ENCODE measurements around the gene ATP6V1D.

Gene ATP6V1D

GRCh38 chr14:67393689-67394088 lies 34.1 kb upstream of the ATP6V1D start:
- Histone ChIP-seq H3K9me3 (replicated peaks in 1 of 2; ENCODE audit: control insufficient read depth in 2 of 2, insufficient read depth in 1 of 2, low read depth in 1 of 2, low read length in 2 of 2) (no peaks in the 10 kb centered on the region), H2AK5ac (ENCODE audit: low read depth, low read length) (no peak overlapping the region), H4K8ac (ENCODE audit: low read depth, low read length) (no peak overlapping the region), H4K91ac (ENCODE audit: low read depth, low read length, poor library complexity) (no peak overlapping the region), H3K79me1 (ENCODE audit: low read depth, low read length) (no peaks in the 10 kb centered on the region), H2AFZ (ENCODE audit: low read length) (no peak overlapping the region), H2BK5ac (ENCODE audit: low read length) (no peak overlapping the region), H3K4me2 (ENCODE audit: insufficient read depth, low read length, poor library complexity, severe bottlenecking) (no peak overlapping the region), H3K18ac (ENCODE audit: low read length) (no peak overlapping the region), H2BK120ac (ENCODE audit: low read depth, low read length) (no peak overlapping the region), H3K4me3 (ENCODE audit: low read length in 2 of 2) (no peak overlapping the region), H2BK12ac (ENCODE audit: low read length) (no peak overlapping the region), H3K36me3 (replicated peaks in 1 of 2; ENCODE audit: control insufficient read depth in 2 of 2, insufficient read depth in 2 of 2, low read length in 2 of 2) (no peaks in the 10 kb centered on the region), H3K9ac (ENCODE audit: low read depth, low read length, poor library complexity) (no peak overlapping the region), H3K4me1 (ENCODE audit: control insufficient read depth in 2 of 2, insufficient read depth in 1 of 2, low read depth in 1 of 2, low read length in 2 of 2) (peaks cover 0 to 4% of the 10 kb centered on the region in 2 donors), H2BK15ac (ENCODE audit: low read length) (no peak overlapping the region), H3K27me3 (ENCODE audit: control insufficient read depth in 3 of 3, insufficient read depth in 3 of 3, low read depth in 1 of 3, low read length in 3 of 3) (no peaks in the 10 kb centered on the region), H3K27ac (replicated peaks; ENCODE audit: low read length) (no peak overlapping the region), H3K23ac (ENCODE audit: low read depth, low read length, poor library complexity) (no peak overlapping the region), H3K14ac (ENCODE audit: low read length) (no peak overlapping the region), H3K4ac (ENCODE audit: low read length) (no peak overlapping the region)
- DNase-seq (ENCODE audit: low spot score), result no peak
- no CpG with 5 or more reads among the region's 6 CpGs for WGBS, 2 donors (ENCODE audit: extremely low coverage in 2 of 2, insufficient read length in 2 of 2, insufficient replicate concordance in 1 of 2)

DNA sequence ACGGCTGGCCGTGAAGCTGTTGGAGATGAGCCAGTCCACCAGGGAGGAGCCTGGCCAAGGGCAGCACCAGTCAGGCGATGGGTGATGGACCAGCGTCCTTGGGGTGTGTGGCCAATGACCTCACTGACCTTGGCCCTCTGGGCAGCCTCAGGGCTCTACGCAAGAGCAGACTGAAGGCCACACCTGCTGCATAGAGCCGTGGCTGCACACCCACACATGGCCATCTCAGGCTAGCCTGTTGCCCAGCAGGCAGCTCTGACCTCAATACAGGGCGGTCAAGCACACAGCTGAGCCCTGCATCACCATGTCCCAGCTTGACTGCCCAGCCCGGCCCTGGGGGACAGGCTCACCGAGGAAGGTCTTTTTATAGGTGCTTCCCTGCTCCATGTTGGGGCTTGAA lies 33.2 kb upstream of the ATP6V1D start:
- H3K27ac ChIP-seq (replicated peaks; ENCODE audit: low read length), result no peak overlapping the region
- no peak overlapping the region for H2BK12ac ChIP-seq (ENCODE audit: low read length)
- no peak overlapping the region for H3K4me2 ChIP-seq (ENCODE audit: insufficient read depth, low read length, poor library complexity, severe bottlenecking)
- H3K4me1 ChIP-seq (ENCODE audit: control insufficient read depth in 2 of 2, insufficient read depth in 1 of 2, low read depth in 1 of 2, low read length in 2 of 2), result peaks cover 0 to 4% of the 10 kb centered on the region in 2 donors
- no peak overlapping the region for H3K18ac ChIP-seq (ENCODE audit: low read length)
- no peak overlapping the region for H4K8ac ChIP-seq (ENCODE audit: low read depth, low read length)
- peaks cover 0 to under 1% of the 10 kb centered on the region in 2 donors for H3K36me3 ChIP-seq (replicated peaks in 1 of 2; ENCODE audit: control insufficient read depth in 2 of 2, insufficient read depth in 2 of 2, low read length in 2 of 2)
- no CpG with 5 or more reads among the region's 9 CpGs for WGBS, 2 donors (ENCODE audit: extremely low coverage in 2 of 2, insufficient read length in 2 of 2, insufficient replicate concordance in 1 of 2)
- no peaks in the 10 kb centered on the region for H3K9me3 ChIP-seq (replicated peaks in 1 of 2; ENCODE audit: control insufficient read depth in 2 of 2, insufficient read depth in 1 of 2, low read depth in 1 of 2, low read length in 2 of 2)
- no peaks in the 10 kb centered on the region for H3K79me1 ChIP-seq (ENCODE audit: low read depth, low read length)
- H3K4ac ChIP-seq (ENCODE audit: low read length), result no peak overlapping the region
- H2AK5ac ChIP-seq (ENCODE audit: low read depth, low read length), result peak overlapping the region; percentile 30
- peak overlapping the region in 1 of 2 donors; percentile 35 for H3K4me3 ChIP-seq (ENCODE audit: low read length in 2 of 2)
- no peak overlapping the region for H2BK15ac ChIP-seq (ENCODE audit: low read length)
- H2AFZ ChIP-seq (ENCODE audit: low read length), result no peak overlapping the region
- DNase-seq (ENCODE audit: low spot score), result no peak
- no peaks in the 10 kb centered on the region for H3K27me3 ChIP-seq (ENCODE audit: control insufficient read depth in 3 of 3, insufficient read depth in 3 of 3, low read depth in 1 of 3, low read length in 3 of 3)
- H3K9ac ChIP-seq (ENCODE audit: low read depth, low read length, poor library complexity), result peak overlapping the region; percentile 24
- H3K14ac ChIP-seq (ENCODE audit: low read length), result peak overlapping the region; percentile 63
- H3K23ac ChIP-seq (ENCODE audit: low read depth, low read length, poor library complexity), result no peak overlapping the region
- no peak overlapping the region for H4K91ac ChIP-seq (ENCODE audit: low read depth, low read length, poor library complexity)
- no peak overlapping the region for H2BK5ac ChIP-seq (ENCODE audit: low read length)
- H2BK120ac ChIP-seq (ENCODE audit: low read depth, low read length), result no peak overlapping the region

DNA sequence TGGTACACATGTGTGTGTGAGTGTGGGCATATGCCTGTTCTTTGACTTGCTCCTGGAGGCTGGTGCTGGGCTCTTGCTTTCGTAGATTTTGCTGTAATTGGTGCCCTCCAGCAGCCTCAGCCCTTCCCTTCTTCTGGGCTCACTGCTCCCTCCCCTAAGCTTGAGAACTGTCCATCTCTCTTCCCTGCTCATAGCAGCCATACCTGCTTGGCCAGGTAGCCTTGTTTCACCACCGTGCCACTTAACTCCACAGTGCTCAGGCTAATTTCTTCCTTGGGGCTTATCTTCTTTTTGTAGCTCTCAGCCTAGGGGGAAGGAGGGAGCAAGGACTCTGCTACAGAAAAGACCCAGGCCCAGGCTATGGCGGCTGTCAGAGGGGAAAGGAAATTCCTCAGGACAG lies 32.5 kb upstream of the ATP6V1D start:
- no peak overlapping the region for H3K9ac ChIP-seq (ENCODE audit: low read depth, low read length, poor library complexity)
- H3K4me3 ChIP-seq (ENCODE audit: low read length in 2 of 2), result no peak overlapping the region
- H2BK5ac ChIP-seq (ENCODE audit: low read length), result no peak overlapping the region

DNA sequence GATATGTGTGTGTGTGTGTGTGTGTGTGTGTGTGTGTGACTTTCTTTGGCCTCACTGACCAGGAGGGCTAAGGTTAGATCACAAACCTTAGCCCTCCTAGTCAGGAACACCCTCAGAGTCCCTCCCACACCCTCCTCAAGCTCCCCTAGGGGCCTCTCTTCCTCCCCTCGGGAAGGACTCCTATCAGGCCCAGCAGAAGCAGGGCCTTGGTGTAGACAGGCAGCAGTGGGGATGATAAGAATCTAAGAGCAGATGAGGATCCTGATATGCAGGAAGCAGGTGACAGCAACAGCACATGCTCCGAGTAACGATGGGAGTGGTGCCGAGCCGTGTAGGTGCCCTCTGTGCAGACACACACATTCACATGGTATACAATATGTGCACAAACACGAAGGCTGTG lies 31.7 kb upstream of the ATP6V1D start:
- Histone ChIP-seq H2AK5ac (ENCODE audit: low read depth, low read length) (no peak overlapping the region), H2BK12ac (ENCODE audit: low read length) (no peak overlapping the region), H2AFZ (ENCODE audit: low read length) (no peak overlapping the region), H3K27ac (replicated peaks; ENCODE audit: low read length) (no peak overlapping the region), H3K4ac (ENCODE audit: low read length) (no peak overlapping the region), H2BK120ac (ENCODE audit: low read depth, low read length) (no peak overlapping the region), H3K4me2 (ENCODE audit: insufficient read depth, low read length, poor library complexity, severe bottlenecking) (no peak overlapping the region), H3K18ac (ENCODE audit: low read length) (no peak overlapping the region), H3K4me1 (ENCODE audit: control insufficient read depth in 2 of 2, insufficient read depth in 1 of 2, low read depth in 1 of 2, low read length in 2 of 2) (peaks cover 0 to under 1% of the 10 kb centered on the region in 2 donors), H3K4me3 (ENCODE audit: low read length in 2 of 2) (no peak overlapping the region), H2BK15ac (ENCODE audit: low read length) (no peak overlapping the region), H3K79me1 (ENCODE audit: low read depth, low read length) (no peaks in the 10 kb centered on the region), H2BK5ac (ENCODE audit: low read length) (no peak overlapping the region), H4K8ac (ENCODE audit: low read depth, low read length) (no peak overlapping the region), H3K27me3 (ENCODE audit: control insufficient read depth in 3 of 3, insufficient read depth in 3 of 3, low read depth in 1 of 3, low read length in 3 of 3) (no peaks in the 10 kb centered on the region), H3K9ac (ENCODE audit: low read depth, low read length, poor library complexity) (no peak overlapping the region), H3K23ac (ENCODE audit: low read depth, low read length, poor library complexity) (peak overlapping the region; percentile 4), H3K36me3 (replicated peaks in 1 of 2; ENCODE audit: control insufficient read depth in 2 of 2, insufficient read depth in 2 of 2, low read length in 2 of 2) (peaks cover 0 to 15% of the 10 kb centered on the region in 2 donors), H4K91ac (ENCODE audit: low read depth, low read length, poor library complexity) (no peak overlapping the region), H3K14ac (ENCODE audit: low read length) (no peak overlapping the region), H3K9me3 (replicated peaks in 1 of 2; ENCODE audit: control insufficient read depth in 2 of 2, insufficient read depth in 1 of 2, low read depth in 1 of 2, low read length in 2 of 2) (no peaks in the 10 kb centered on the region)
- DNase-seq (ENCODE audit: low spot score), result no peak
- no CpG with 5 or more reads among the region's 6 CpGs for WGBS, 2 donors (ENCODE audit: extremely low coverage in 2 of 2, insufficient read length in 2 of 2, insufficient replicate concordance in 1 of 2)

More for the DNA sequence above, 32.5 kb upstream of the ATP6V1D start:
- Histone ChIP-seq H2BK15ac (ENCODE audit: low read length) (no peak overlapping the region), H3K36me3 (replicated peaks in 1 of 2; ENCODE audit: control insufficient read depth in 2 of 2, insufficient read depth in 2 of 2, low read length in 2 of 2) (peaks cover 0 to 7% of the 10 kb centered on the region in 2 donors), H4K91ac (ENCODE audit: low read depth, low read length, poor library complexity) (no peak overlapping the region), H2AFZ (ENCODE audit: low read length) (no peak overlapping the region), H4K8ac (ENCODE audit: low read depth, low read length) (no peak overlapping the region), H3K9me3 (replicated peaks in 1 of 2; ENCODE audit: control insufficient read depth in 2 of 2, insufficient read depth in 1 of 2, low read depth in 1 of 2, low read length in 2 of 2) (no peaks in the 10 kb centered on the region), H3K27me3 (ENCODE audit: control insufficient read depth in 3 of 3, insufficient read depth in 3 of 3, low read depth in 1 of 3, low read length in 3 of 3) (no peaks in the 10 kb centered on the region), H3K79me1 (ENCODE audit: low read depth, low read length) (no peaks in the 10 kb centered on the region), H3K14ac (ENCODE audit: low read length) (no peak overlapping the region), H2AK5ac (ENCODE audit: low read depth, low read length) (no peak overlapping the region), H3K23ac (ENCODE audit: low read depth, low read length, poor library complexity) (no peak overlapping the region), H3K4me2 (ENCODE audit: insufficient read depth, low read length, poor library complexity, severe bottlenecking) (no peak overlapping the region), H2BK120ac (ENCODE audit: low read depth, low read length) (no peak overlapping the region), H2BK12ac (ENCODE audit: low read length) (no peak overlapping the region), H3K18ac (ENCODE audit: low read length) (no peak overlapping the region), H3K4ac (ENCODE audit: low read length) (no peak overlapping the region), H3K27ac (replicated peaks; ENCODE audit: low read length) (no peak overlapping the region), H3K4me1 (ENCODE audit: control insufficient read depth in 2 of 2, insufficient read depth in 1 of 2, low read depth in 1 of 2, low read length in 2 of 2) (peaks cover 0 to 4% of the 10 kb centered on the region in 2 donors)
- WGBS, 2 donors (ENCODE audit: extremely low coverage in 2 of 2, insufficient read length in 2 of 2, insufficient replicate concordance in 1 of 2), result no CpG with 5 or more reads among the region's 3 CpGs
- DNase-seq (ENCODE audit: low spot score), result no peak
